Measurements from ENCODE around the gene RASSF6. TPM values are rescaled to one million over a fixed set of nuclear protein-coding genes. Genes with fewer than 3 reads are reported as not detected.

RASSF6 gene
- total and polyA plus RNA-seq, 9 donors, result 0.38 to 1.6 (median 0.97) TPM

GRCh38 chr4:73540826-73541225 lies 79.4 kb downstream of the RASSF6 start:
- 82 to 89% (median 87%) methylated on average over 3 of the region's 3 CpGs for WGBS, 3 donors

GRCh38 chr4:73539386-73539785 lies 80.8 kb downstream of the RASSF6 start:
- no peaks in the 10 kb centered on the region for H3K27me3 ChIP-seq
- intact Hi-C loops (cut with DNase I), result no loop called here
- no peak overlapping the region for H3K4me3 ChIP-seq
- H3K36me3 ChIP-seq, result no peaks in the 10 kb centered on the region
- no peak for DNase-seq
- no peaks in the 10 kb centered on the region for H3K4me1 ChIP-seq (ENCODE audit: insufficient read depth)
- TF ChIP-seq EP300 (IDR thresholded peaks at IDR 0.05) (no peak), POLR2A (IDR thresholded peaks at IDR 0.05) (no peak), CTCF (IDR thresholded peaks at IDR 0.05) (no peak)
- H3K27ac ChIP-seq, result no peak overlapping the region
- WGBS, 3 donors, result 20 to 29% (median 21%) methylated on average over 4 of the region's 4 CpGs
- no peaks in the 10 kb centered on the region for H3K9me3 ChIP-seq

More at GRCh38 chr4:73540826-73541225, 79.4 kb downstream of the RASSF6 start:
- H3K4me1 ChIP-seq (ENCODE audit: insufficient read depth), result no peaks in the 10 kb centered on the region
- H3K4me3 ChIP-seq, result no peak overlapping the region
- H3K27me3 ChIP-seq, result no peaks in the 10 kb centered on the region
- intact Hi-C loops (cut with DNase I), result no loop called here
- no peak overlapping the region for H3K27ac ChIP-seq
- no peaks in the 10 kb centered on the region for H3K36me3 ChIP-seq
- TF ChIP-seq CTCF (IDR thresholded peaks at IDR 0.05) (no peak), EP300 (IDR thresholded peaks at IDR 0.05) (no peak), POLR2A (IDR thresholded peaks at IDR 0.05) (no peak)
- no peaks in the 10 kb centered on the region for H3K9me3 ChIP-seq
- no peak for DNase-seq

DNA sequence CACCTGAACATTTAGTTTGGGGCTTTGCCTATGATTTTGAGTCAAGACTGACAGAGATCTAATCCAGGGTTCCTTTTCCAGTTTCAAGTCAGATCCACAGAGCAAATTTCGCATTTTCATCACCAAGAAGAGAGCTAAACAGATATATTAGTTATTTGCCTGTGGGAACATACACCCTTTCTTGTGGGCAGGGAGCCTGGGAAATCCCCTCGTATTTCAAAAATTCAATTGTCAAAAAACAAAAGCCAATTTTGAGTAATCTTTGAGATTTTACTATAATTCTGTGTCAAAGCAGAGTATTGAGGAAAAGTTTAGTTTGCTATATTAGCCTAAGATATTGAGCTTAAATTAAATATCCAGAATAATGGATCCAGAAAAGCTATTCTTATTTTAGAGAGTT lies 82.1 kb downstream of the RASSF6 start:
- TF ChIP-seq CTCF (IDR thresholded peaks at IDR 0.05) (no peak), EP300 (IDR thresholded peaks at IDR 0.05) (no peak)
- no peaks in the 10 kb centered on the region for H3K4me1 ChIP-seq (ENCODE audit: insufficient read depth)
- WGBS, 3 donors, result 86 to 94% (median 90%) methylated on average over 2 of the region's 2 CpGs
- intact Hi-C loops (cut with DNase I), result no loop called here
- no peaks in the 10 kb centered on the region for H3K9me3 ChIP-seq
- DNase-seq, result no peak
- no peak overlapping the region for H3K27ac ChIP-seq
- no peak overlapping the region for H3K4me3 ChIP-seq
- no peaks in the 10 kb centered on the region for H3K27me3 ChIP-seq
- H3K36me3 ChIP-seq, result no peaks in the 10 kb centered on the region

DNA sequence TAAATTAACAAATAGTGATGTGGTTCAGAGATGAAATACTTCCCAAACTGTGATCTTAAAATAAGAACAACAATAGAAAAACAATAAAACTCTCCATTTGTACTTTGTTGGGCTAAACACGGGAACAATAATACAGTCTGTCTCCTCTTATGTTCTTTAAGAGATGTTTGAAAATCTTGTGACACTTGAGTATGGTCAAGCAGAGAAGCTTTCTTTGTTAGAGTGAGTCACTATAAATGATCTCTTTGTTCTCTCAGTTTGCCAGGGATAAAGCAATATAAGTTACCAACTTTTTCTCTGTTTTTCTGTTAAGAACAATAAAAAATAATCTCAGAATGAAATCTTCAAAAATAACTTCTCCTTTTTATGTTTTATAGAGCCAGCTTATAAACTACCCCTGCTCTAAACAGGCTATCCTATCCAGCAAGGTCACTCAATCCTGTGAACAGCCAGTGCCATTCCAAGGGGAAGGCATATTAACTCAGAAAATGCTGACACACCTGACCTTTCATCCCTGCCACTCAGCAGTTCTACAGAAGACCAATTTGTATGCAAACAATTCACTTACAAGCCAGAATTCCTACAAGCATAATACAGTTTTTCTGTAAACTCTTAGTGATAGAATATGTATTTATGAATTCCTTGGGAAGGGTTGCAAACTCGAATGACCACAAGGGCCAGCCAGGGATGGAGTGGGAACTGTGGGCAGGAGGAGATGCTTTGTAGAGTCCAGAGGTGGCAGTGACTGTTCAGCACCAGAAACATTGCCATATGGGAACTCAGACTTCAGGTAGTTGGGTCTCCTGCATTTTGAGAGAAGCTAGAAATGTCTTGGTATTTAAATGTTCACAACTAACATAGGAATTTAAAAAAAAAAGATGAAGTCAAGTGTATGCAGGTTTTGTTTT lies 86.5 kb downstream of the RASSF6 start:
- WGBS, 3 donors, result 76 to 88% (median 80%) methylated on average over 2 of the region's 2 CpGs
- DNase-seq, result no peak

More for the DNA sequence above, 86.5 kb downstream of the RASSF6 start:
- Histone ChIP-seq H3K27me3 (no peaks in the 10 kb centered on the region), H3K27ac (no peak overlapping the region), H3K36me3 (no peaks in the 10 kb centered on the region), H3K9me3 (no peaks in the 10 kb centered on the region), H3K4me3 (no peak overlapping the region), H3K4me1 (ENCODE audit: insufficient read depth) (no peaks in the 10 kb centered on the region)
- no peak for TF ChIP-seq EP300 (IDR thresholded peaks at IDR 0.05)
- TF ChIP-seq POLR2A (IDR thresholded peaks at IDR 0.05), result no peak
- TF ChIP-seq CTCF (IDR thresholded peaks at IDR 0.05), result no peak
- intact Hi-C loops (cut with DNase I), result no loop called here
